ENCODE measurements around the gene ATP2C2.

- TF ChIP-seq, protein P1, sequence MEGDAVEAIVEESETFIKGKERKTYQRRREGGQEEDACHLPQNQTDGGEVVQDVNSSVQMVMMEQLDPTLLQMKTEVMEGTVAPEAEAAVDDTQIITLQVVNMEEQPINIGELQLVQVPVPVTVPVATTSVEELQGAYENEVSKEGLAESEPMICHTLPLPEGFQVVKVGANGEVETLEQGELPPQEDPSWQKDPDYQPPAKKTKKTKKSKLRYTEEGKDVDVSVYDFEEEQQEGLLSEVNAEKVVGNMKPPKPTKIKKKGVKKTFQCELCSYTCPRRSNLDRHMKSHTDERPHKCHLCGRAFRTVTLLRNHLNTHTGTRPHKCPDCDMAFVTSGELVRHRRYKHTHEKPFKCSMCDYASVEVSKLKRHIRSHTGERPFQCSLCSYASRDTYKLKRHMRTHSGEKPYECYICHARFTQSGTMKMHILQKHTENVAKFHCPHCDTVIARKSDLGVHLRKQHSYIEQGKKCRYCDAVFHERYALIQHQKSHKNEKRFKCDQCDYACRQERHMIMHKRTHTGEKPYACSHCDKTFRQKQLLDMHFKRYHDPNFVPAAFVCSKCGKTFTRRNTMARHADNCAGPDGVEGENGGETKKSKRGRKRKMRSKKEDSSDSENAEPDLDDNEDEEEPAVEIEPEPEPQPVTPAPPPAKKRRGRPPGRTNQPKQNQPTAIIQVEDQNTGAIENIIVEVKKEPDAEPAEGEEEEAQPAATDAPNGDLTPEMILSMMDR (IDR thresholded peaks at IDR 0.05; ENCODE audit: insufficient read depth, low read length, poor library complexity, severe bottlenecking) = no peak
- no peak for TF ChIP-seq EZH2phosphoT487 (conservative IDR thresholded peaks at IDR 0.05; ENCODE audit: low read length)
Measured at GRCh38 chr16:84359326-84359725, 9.0 kb upstream of the ATP2C2 start.

Data from SU-DHL-6 (cell line).